HepG2 (cell line): ENCODE measurements around the gene SPHK1. TPM values are rescaled to one million over a fixed set of nuclear protein-coding genes. Genes with fewer than 3 reads are reported as not detected.

Source experiments
- ATF6 ChIP-seq: sonication (generic); formaldehyde crosslinking; conservative IDR thresholded peaks from 2 replicates; pipeline ENCODE4 v1.4.0; 2020; ENCODE audit warnings: missing genetic modification reagents
- DMTF1 ChIP-seq: sonication (generic); formaldehyde crosslinking; IDR thresholded peaks from 2 replicates; pipeline ENCODE4 v1.4.0; 2020; ENCODE audit warnings: mild to moderate bottlenecking, missing genetic modification reagents
- ELF4 ChIP-seq: sonication (generic); formaldehyde crosslinking; IDR thresholded peaks from 2 replicates; pipeline ENCODE4 v1.5.0; 2020; ENCODE audit warnings: missing genetic modification reagents, mild to moderate bottlenecking, moderate library complexity, borderline replicate concordance
- ERF ChIP-seq: IDR thresholded peaks from 2 replicates; pipeline ENCODE4 v1.6.1; 2018; ENCODE audit warnings: missing biosample characterization, missing genetic modification reagents
- HMGA1 ChIP-seq: sonication (generic); formaldehyde crosslinking; conservative IDR thresholded peaks from 2 replicates; pipeline ENCODE4 v1.4.0; 2020; ENCODE audit warnings: missing genetic modification reagents
- KDM2A ChIP-seq: sonication (generic); formaldehyde crosslinking; IDR thresholded peaks from 2 replicates; pipeline ENCODE4 v1.4.0; 2020; ENCODE audit warnings: low read depth, missing genetic modification reagents, borderline replicate concordance
- KLF13 ChIP-seq: sonication (generic); formaldehyde crosslinking; IDR thresholded peaks from 2 replicates; pipeline ENCODE4 v1.4.0; 2020; ENCODE audit warnings: mild to moderate bottlenecking, missing genetic modification reagents
- NCOA2 ChIP-seq: sonication (generic); formaldehyde crosslinking; IDR thresholded peaks from 2 replicates; pipeline ENCODE4 v1.8.0; 2022; ENCODE audit warnings: inconsistent platforms
- SP1 ChIP-seq, 2 experiments: fragments of 450-650 bp in 1 of 2; sonication (generic) in 1 of 2; formaldehyde crosslinking in 1 of 2; IDR thresholded peaks; 2 replicates each; pipeline versions ENCODE4 v1.4.0 to v1.6.1; 2016 to 2020; ENCODE audit warnings: missing genetic modification reagents in 1 of 2
- SP5 ChIP-seq: IDR thresholded peaks from 2 replicates; pipeline ENCODE4 v1.6.1; 2016; ENCODE audit warnings: low read depth, borderline replicate concordance
- ZNF207 ChIP-seq: fragments of 450-650 bp; IDR thresholded peaks from 2 replicates; pipeline ENCODE4 v1.6.1; 2016; ENCODE audit warnings: antibody characterized with exemption, borderline replicate concordance
- ZNF224 ChIP-seq: sonication (generic); formaldehyde crosslinking; IDR thresholded peaks from 2 replicates; pipeline ENCODE4 v1.5.0; 2020; ENCODE audit warnings: mild to moderate bottlenecking, missing genetic modification reagents
- ZNF234 ChIP-seq: sonication (generic); formaldehyde crosslinking; conservative IDR thresholded peaks from 2 replicates; pipeline ENCODE4 v1.5.1; 2020; ENCODE audit warnings: mild to moderate bottlenecking, missing genetic modification reagents
- ZNF281 ChIP-seq: sonication (generic); formaldehyde crosslinking; IDR thresholded peaks from 2 replicates; pipeline ENCODE4 v1.4.0; 2020; ENCODE audit warnings: missing genetic modification reagents, borderline replicate concordance
- ZNF337 ChIP-seq: sonication (generic); formaldehyde crosslinking; IDR thresholded peaks from 2 replicates; pipeline ENCODE4 v1.5.1; 2020; ENCODE audit warnings: missing genetic modification reagents, low read depth, mild to moderate bottlenecking, borderline replicate concordance
- ZNF691 ChIP-seq: sonication (generic); formaldehyde crosslinking; IDR thresholded peaks from 2 replicates; pipeline ENCODE4 v1.4.0; 2020; ENCODE audit warnings: missing genetic modification reagents, low read depth, mild to moderate bottlenecking, borderline replicate concordance
- ZNF816 ChIP-seq: sonication (generic); formaldehyde crosslinking; IDR thresholded peaks from 2 replicates; pipeline ENCODE4 v1.8.0; 2022; ENCODE audit warnings: missing genetic modification reagents, mild to moderate bottlenecking, borderline replicate concordance
- ZSCAN31 ChIP-seq: sonication (generic); formaldehyde crosslinking; IDR thresholded peaks from 2 replicates; pipeline ENCODE4 v1.5.0; 2020; ENCODE audit warnings: low read depth, mild to moderate bottlenecking, missing genetic modification reagents
- ZSCAN5A ChIP-seq: sonication (generic); formaldehyde crosslinking; IDR thresholded peaks from 2 replicates; pipeline ENCODE4 v1.8.0; 2022; ENCODE audit warnings: mild to moderate bottlenecking, missing genetic modification reagents, borderline replicate concordance
- polyA plus RNA-seq, 8 experiments: library from polyadenylated mRNA; depleted of rRNA in 3 of 8; stranded (reverse) in 7 of 8; unstranded in 1 of 8; fragments of >200 nt; fragmentation: Illumina TruSeq in 4 of 8; extraction: Trizol in 4 of 8; gene quantifications; 2 replicates each; pipeline versions ENCODE4 v1.2.1 to v1.2.3, GENCODE V29; 2011 to 2016; ENCODE audit warnings: low read depth in 4 of 8, missing spikeins in 1 of 8, mixed read lengths in 1 of 8; ENCODE audit not compliant: insufficient read depth in 1 of 8
- total RNA-seq, 5 experiments: library from RNA; depleted of rRNA; stranded (reverse); fragments of >200 nt; fragmentation: Illumina TruSeq; extraction: Trizol; gene quantifications; 2 replicates each; pipeline ENCODE4 v1.2.3, GENCODE V29; 2016; ENCODE audit warnings: low read depth in 1 of 5

SPHK1 gene
- total and polyA plus RNA-seq, 2 of the 13 experiments (the other 11 are each of a cell fraction or from before 2014, with no cell fraction given) = 129 to 160 TPM

- TF ChIP-seq DMTF1 (CRISPR knock-in tag) (no peak), KDM2A (CRISPR knock-in tag) (peak; percentile 46; the same call in 1 of the 2 replicates), ZNF207 (no peak), ZSCAN31 (no peak), SP5 (CRISPR knock-in tag) (no peak), ERF (CRISPR knock-in tag) (peak; percentile 70; the same call in 1 of the 2 replicates), ZNF234 (CRISPR knock-in tag) (no peak), SP1 (IDR thresholded peaks at IDR 0.05) (no peak), SP1 (CRISPR knock-in tag; IDR thresholded peaks at IDR 0.05) (no peak), ELF4 (CRISPR knock-in tag) (no peak), NCOA2 (CRISPR knock-in tag) (no peak), ZNF691 (CRISPR knock-in tag) (no peak), HMGA1 (CRISPR knock-in tag) (no peak), ZNF224 (no peak), ATF6 (0 out of 2 replicates have a peak, but pooled peaks have one; percentile 56), ZNF281 (CRISPR knock-in tag) (no peak), KLF13 (CRISPR knock-in tag) (no peak), ZSCAN5A (no peak), ZNF816 (CRISPR knock-in tag) (no peak), ZNF337 (CRISPR knock-in tag) (no peak)
These were observed 23.8 kb downstream of the SPHK1 start (continued) for GRCh38 chr17:76408037-76408849.
